Peyer's patch (tissue), 4 donors: Measurements from ENCODE around the gene ZNF782. TPM values are rescaled to one million over a fixed set of nuclear protein-coding genes. Genes with fewer than 3 reads are reported as not detected.

Experiments
- DNase-seq, 3 donors: peaks; one replicate each; pipeline ENCODE4 v3.0.0-alpha.2; 2017 to 2019
- H3K27ac ChIP-seq, 4 donors: fragments of 200-600 bp; sonication (generic); one replicate each; pipeline ENCODE4 v1.5.1; 2016 to 2019
- H3K27me3 ChIP-seq, 2 donors: fragments of 200-600 bp; sonication (generic); one replicate each; pipeline ENCODE4 v1.5.1; 2019
- H3K36me3 ChIP-seq, 3 donors: fragments of 200-600 bp; sonication (generic); one replicate each; pipeline ENCODE4 v1.5.1; 2016 to 2019
- H3K4me1 ChIP-seq, 4 donors: fragments of 200-600 bp; sonication (generic); one replicate each; pipeline ENCODE4 v1.5.1; 2016 to 2019
- H3K4me3 ChIP-seq, 4 donors: fragments of 200-600 bp; sonication (generic); 1 replicate in 3 of 4; 2 replicates in 1 of 4; pipeline ENCODE4 v1.5.1; 2016 to 2019; ENCODE audit warnings: mild to moderate bottlenecking in 1 of 4
- H3K9me3 ChIP-seq, 4 donors: fragments of 200-600 bp; sonication (generic); one replicate each; pipeline ENCODE4 v1.5.1; 2016 to 2019; ENCODE audit warnings: mild to moderate bottlenecking in 1 of 4
- POLR2A ChIP-seq, 2 donors: fragments of 450-650 bp; IDR thresholded peaks; one replicate each; pipeline ENCODE4 v1.5.1; 2017; ENCODE audit warnings: antibody characterized with exemption in 2 of 2, mild to moderate bottlenecking in 2 of 2, moderate library complexity in 2 of 2
- total RNA-seq, 4 donors: library from RNA; depleted of rRNA; stranded (reverse); fragments of >200 nt; gene quantifications; one replicate each; pipeline ENCODE4 v1.1.0, GENCODE V29; 2016
- TF ChIP-seq, protein P1 (sequence below), 6 experiments: fragments of 450-650 bp in 4 of 6; fragments of 200-600 bp in 2 of 6; sonication (generic) in 1 of 6; IDR thresholded peaks; one replicate each; pipeline ENCODE4 v1.5.1; 2017 to 2019; ENCODE audit warnings: antibody characterized with exemption in 6 of 6, mild to moderate bottlenecking in 3 of 6, moderate library complexity in 1 of 6

The ZNF782 gene
- total RNA-seq, 4 donors from 2014 or later, result 13.0 to 24.5 (median 20.2) TPM

DNA sequence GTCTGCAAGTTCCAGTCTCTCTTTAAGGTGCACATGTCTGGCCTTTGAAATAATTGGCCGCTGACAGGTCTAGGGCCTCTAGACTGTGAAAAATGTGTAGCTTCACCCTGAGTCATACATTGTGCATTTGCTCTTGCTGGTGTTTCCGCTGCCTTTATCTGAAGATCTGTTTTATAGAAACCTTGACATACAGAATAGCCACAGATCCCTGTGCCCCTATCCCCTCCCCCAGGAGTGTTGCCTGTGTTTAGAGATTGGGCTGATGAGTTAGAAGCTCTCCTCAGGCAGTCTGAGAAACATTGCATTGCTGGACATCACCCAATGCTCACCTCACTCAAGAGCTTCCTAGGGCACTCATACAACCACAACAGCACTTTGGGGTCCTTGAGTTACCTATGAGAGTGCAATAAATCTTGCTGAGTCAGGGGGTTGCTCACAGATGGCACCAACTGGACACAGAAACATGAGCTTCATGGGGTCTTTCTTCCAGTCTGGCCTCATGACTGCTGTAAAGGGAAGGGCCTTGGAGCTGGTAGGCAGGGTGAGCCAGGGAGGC is 3.8 kb upstream of the ZNF782 start:
- Histone ChIP-seq H3K27me3 (no peaks in the 10 kb centered on the region), H3K27ac (no peak overlapping the region), H3K4me3 (no peak overlapping the region), H3K4me1 (peaks cover 0 to 10% (median 5%) of the 10 kb centered on the region in 4 donors), H3K36me3 (no peaks in the 10 kb centered on the region), H3K9me3 (no peaks in the 10 kb centered on the region)
- no peak for DNase-seq
- TF ChIP-seq, protein P1, sequence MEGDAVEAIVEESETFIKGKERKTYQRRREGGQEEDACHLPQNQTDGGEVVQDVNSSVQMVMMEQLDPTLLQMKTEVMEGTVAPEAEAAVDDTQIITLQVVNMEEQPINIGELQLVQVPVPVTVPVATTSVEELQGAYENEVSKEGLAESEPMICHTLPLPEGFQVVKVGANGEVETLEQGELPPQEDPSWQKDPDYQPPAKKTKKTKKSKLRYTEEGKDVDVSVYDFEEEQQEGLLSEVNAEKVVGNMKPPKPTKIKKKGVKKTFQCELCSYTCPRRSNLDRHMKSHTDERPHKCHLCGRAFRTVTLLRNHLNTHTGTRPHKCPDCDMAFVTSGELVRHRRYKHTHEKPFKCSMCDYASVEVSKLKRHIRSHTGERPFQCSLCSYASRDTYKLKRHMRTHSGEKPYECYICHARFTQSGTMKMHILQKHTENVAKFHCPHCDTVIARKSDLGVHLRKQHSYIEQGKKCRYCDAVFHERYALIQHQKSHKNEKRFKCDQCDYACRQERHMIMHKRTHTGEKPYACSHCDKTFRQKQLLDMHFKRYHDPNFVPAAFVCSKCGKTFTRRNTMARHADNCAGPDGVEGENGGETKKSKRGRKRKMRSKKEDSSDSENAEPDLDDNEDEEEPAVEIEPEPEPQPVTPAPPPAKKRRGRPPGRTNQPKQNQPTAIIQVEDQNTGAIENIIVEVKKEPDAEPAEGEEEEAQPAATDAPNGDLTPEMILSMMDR (IDR thresholded peaks at IDR 0.05), result no peak
- no peak for TF ChIP-seq POLR2A (IDR thresholded peaks at IDR 0.05)

- Histone ChIP-seq H3K9me3 (no peaks in the 10 kb centered on the region), H3K4me1 (peaks cover 0 to 24% (median 6%) of the 10 kb centered on the region in 4 donors)
- peak; percentile 53 to 84 (median 65) for DNase-seq
Observed at GRCh38 chr9:96856363-96857286, 2.3 kb upstream of the ZNF782 start.

GRCh38 chr9:96854651-96855273 is 448 bp upstream of the ZNF782 start:
- no peaks in the 10 kb centered on the region for H3K36me3 ChIP-seq
- DNase-seq, result no peak
- peaks cover 0 to 3% (median 0%) of the 10 kb centered on the region in 4 donors for H3K9me3 ChIP-seq
- TF ChIP-seq, protein P1 (IDR thresholded peaks at IDR 0.05), result no peak
- no peak for TF ChIP-seq POLR2A (IDR thresholded peaks at IDR 0.05)
- H3K4me1 ChIP-seq, result peaks cover 0 to 26% (median 6%) of the 10 kb centered on the region in 4 donors
- H3K27ac ChIP-seq, result peak overlapping the region in 1 of 4 donors; percentile 82
- H3K4me3 ChIP-seq, result peak overlapping the region; percentile 81 to 94 (median 86)
- H3K27me3 ChIP-seq, result no peaks in the 10 kb centered on the region

More at GRCh38 chr9:96856363-96857286, 2.3 kb upstream of the ZNF782 start:
- no peak overlapping the region for H3K27ac ChIP-seq
- H3K4me3 ChIP-seq, result no peak overlapping the region
- TF ChIP-seq, protein P1 (IDR thresholded peaks at IDR 0.05), result peak; percentile 58 to 93 (median 84)
- TF ChIP-seq POLR2A (IDR thresholded peaks at IDR 0.05), result no peak
- no peaks in the 10 kb centered on the region for H3K36me3 ChIP-seq
- no peaks in the 10 kb centered on the region for H3K27me3 ChIP-seq

- Histone ChIP-seq H3K27ac (no peak overlapping the region), H3K4me3 (peak overlapping the region in 1 of 4 donors; percentile 94), H3K36me3 (no peaks in the 10 kb centered on the region), H3K4me1 (peaks cover 0 to 26% (median 6%) of the 10 kb centered on the region in 4 donors), H3K27me3 (no peaks in the 10 kb centered on the region), H3K9me3 (peaks cover 0 to 3% (median 0%) of the 10 kb centered on the region in 4 donors)
- TF ChIP-seq POLR2A (IDR thresholded peaks at IDR 0.05), result no peak
- TF ChIP-seq, protein P1 (IDR thresholded peaks at IDR 0.05), result no peak
- DNase-seq, result no peak
Observed at GRCh38 chr9:96852676-96853075, 1.6 kb downstream of the ZNF782 start.

GRCh38 chr9:96844040-96844439 is 10.3 kb downstream of the ZNF782 start:
- Histone ChIP-seq H3K9me3 (peaks cover 0 to 8% (median 0%) of the 10 kb centered on the region in 4 donors), H3K27ac (no peak overlapping the region), H3K4me1 (no peaks in the 10 kb centered on the region), H3K27me3 (no peaks in the 10 kb centered on the region), H3K36me3 (peaks cover 0 to 41% (median 0%) of the 10 kb centered on the region in 3 donors), H3K4me3 (no peak overlapping the region)
- no peak for DNase-seq
- TF ChIP-seq, protein P1 (IDR thresholded peaks at IDR 0.05), result no peak
- no peak for TF ChIP-seq POLR2A (IDR thresholded peaks at IDR 0.05)
